HFFc6 (cell line): ENCODE measurements around the gene PLEKHA1. TPM values are rescaled to one million over a fixed set of nuclear protein-coding genes. Genes with fewer than 3 reads are reported as not detected.
A peak's percentile ranks its signal among the peaks of the same experiment; 100 is the strongest.

Source experiments
- DNase-seq: peaks from one replicate; pipeline ENCODE4 v3.0.0-alpha.2; 2018
- H3K27ac Mint-ChIP-seq: 2 replicates; pipeline ENCODE4 v1.8.0; 2020; ENCODE audit warnings: mild to moderate bottlenecking, mixed read lengths
- H3K27me3 Mint-ChIP-seq: 2 replicates; pipeline ENCODE4 v1.8.0; 2021; ENCODE audit warnings: mild to moderate bottlenecking, moderate library complexity, mixed read lengths; ENCODE audit not compliant: insufficient read depth
- H3K36me3 Mint-ChIP-seq: 2 replicates; pipeline ENCODE4 v1.8.0; 2021; ENCODE audit warnings: low read depth, mixed read lengths
- H3K4me1 Mint-ChIP-seq: 2 replicates; pipeline ENCODE4 v1.8.0; 2020; ENCODE audit warnings: low read depth, mixed read lengths
- H3K4me3 Mint-ChIP-seq: 2 replicates; pipeline ENCODE4 v1.8.0; 2020; ENCODE audit warnings: mild to moderate bottlenecking, moderate library complexity, mixed read lengths
- H3K9me3 Mint-ChIP-seq: 2 replicates; pipeline ENCODE4 v1.8.0; 2020; ENCODE audit warnings: mild to moderate bottlenecking, mixed read lengths
- total RNA-seq, 6 experiments: library from RNA; stranded (reverse); fragmentation: NEBNext Ultra II Directional; extraction: Animal tissue kit (Norgen Biotek cat#: 25700); gene quantifications; 2 replicates in 1 of 6; 3 replicates in 5 of 6; pipeline ENCODE4 v1.2.3, GENCODE V29; 2021
- TF ChIP-seq, protein P1 (sequence below): fragments of 200-600 bp; sonication (generic); IDR thresholded peaks from 2 replicates; pipeline ENCODE4 v1.5.0; 2021; ENCODE audit warnings: antibody characterized with exemption, mild to moderate bottlenecking

PLEKHA1 gene
- total RNA-seq, 6 experiments from 2014 or later = 17.7 to 26.2 (median 19.3) TPM

DNA sequence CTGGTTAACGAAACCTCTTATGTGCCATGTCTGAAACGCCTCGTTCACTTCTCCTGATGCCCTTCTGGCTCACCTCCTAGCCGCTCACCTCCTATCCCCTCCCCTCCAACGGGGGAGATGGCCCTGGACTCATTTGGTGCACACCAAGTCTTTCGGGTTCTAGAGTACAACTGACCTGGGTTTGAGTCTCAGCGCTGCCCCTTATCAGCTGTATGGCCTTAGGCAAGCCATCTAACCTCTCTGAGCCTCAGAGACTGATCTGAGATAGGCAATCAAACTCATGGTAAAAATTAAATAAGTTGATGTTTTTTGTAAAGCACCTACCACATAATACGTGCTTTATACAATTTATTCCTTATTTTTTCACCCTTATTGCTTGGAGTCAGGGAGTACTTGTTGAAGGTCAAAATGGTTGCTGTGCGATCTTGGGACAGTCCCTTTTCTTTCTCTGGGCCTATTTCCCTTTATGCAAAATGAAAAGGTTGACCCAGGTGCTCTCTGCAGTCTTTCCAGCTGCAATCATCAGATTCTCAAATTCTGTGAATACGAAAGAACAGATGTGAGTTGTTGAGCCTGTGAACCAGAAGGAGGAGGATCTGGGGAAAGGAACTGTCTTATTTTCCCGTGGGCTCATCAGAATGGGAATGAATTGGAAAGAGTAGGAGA lies 31.2 kb upstream of the PLEKHA1 start:
- no peak for DNase-seq
- TF ChIP-seq, protein P1, sequence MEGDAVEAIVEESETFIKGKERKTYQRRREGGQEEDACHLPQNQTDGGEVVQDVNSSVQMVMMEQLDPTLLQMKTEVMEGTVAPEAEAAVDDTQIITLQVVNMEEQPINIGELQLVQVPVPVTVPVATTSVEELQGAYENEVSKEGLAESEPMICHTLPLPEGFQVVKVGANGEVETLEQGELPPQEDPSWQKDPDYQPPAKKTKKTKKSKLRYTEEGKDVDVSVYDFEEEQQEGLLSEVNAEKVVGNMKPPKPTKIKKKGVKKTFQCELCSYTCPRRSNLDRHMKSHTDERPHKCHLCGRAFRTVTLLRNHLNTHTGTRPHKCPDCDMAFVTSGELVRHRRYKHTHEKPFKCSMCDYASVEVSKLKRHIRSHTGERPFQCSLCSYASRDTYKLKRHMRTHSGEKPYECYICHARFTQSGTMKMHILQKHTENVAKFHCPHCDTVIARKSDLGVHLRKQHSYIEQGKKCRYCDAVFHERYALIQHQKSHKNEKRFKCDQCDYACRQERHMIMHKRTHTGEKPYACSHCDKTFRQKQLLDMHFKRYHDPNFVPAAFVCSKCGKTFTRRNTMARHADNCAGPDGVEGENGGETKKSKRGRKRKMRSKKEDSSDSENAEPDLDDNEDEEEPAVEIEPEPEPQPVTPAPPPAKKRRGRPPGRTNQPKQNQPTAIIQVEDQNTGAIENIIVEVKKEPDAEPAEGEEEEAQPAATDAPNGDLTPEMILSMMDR = no peak
- no peaks in the 10 kb centered on the region for H3K9me3 Mint-ChIP-seq
- no peak overlapping the region for H3K27ac Mint-ChIP-seq
- no peak overlapping the region for H3K4me3 Mint-ChIP-seq
- peaks cover 9% of the 10 kb centered on the region for H3K4me1 Mint-ChIP-seq
- H3K36me3 Mint-ChIP-seq = no peaks in the 10 kb centered on the region
- H3K27me3 Mint-ChIP-seq = peaks cover 8% of the 10 kb centered on the region

DNA sequence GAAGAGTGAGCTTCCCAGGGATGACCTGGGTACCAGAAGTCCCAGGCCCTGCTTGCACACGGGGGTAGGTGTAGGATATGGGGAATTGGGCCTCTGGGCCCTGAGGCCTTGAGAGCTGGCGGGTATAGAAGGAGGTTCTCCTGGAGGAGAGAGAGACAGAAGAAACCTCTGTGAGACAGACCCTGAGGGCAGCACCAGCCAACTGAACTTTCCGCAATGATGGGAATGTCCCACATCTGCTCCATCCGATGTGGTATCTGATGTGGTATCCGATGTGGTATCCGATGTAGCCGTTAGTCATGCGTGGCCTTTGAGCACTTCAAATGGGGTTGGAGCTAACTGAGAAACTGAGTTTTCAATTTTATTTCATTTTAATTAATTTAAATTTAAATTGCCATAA lies 30.6 kb upstream of the PLEKHA1 start:
- no peaks in the 10 kb centered on the region for H3K9me3 Mint-ChIP-seq
- peaks cover 9% of the 10 kb centered on the region for H3K4me1 Mint-ChIP-seq
- H3K27ac Mint-ChIP-seq = no peak overlapping the region
- H3K36me3 Mint-ChIP-seq = no peaks in the 10 kb centered on the region
- no peak overlapping the region for H3K4me3 Mint-ChIP-seq
- peaks cover 4% of the 10 kb centered on the region for H3K27me3 Mint-ChIP-seq
- DNase-seq = no peak
- TF ChIP-seq, protein P1 = no peak

DNA sequence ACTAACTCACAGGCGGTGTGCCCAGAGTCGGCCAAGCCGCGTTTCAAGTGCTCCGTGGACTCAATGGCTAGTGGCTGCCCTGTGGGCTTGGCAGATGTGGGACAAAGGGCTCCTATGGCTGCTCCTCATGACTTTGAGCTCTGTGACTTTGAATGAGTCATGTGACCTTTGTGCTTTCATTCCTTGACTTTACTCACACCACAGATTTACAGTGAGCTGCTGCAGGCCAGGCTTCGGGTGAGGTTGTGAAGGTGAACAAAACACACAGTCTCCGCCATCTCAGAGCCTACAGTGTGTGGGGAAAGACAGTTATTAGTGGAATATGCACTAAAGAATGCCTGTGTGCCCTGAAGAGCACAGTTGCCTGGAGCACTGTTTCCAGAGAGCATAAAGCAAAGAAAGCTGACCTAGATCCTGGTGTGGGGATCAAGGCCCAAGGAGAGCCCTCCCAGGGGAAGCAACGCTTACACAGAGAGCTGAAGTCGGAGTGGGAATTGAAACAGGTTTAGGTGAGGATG lies 29.7 kb upstream of the PLEKHA1 start:
- DNase-seq = peak; percentile 39
- Mint-ChIP-seq H3K27me3 (peaks cover 8% of the 10 kb centered on the region), H3K36me3 (no peaks in the 10 kb centered on the region), H3K4me3 (no peak overlapping the region), H3K9me3 (no peaks in the 10 kb centered on the region), H3K27ac (peak overlapping the region; percentile 8; the same call in 1 of the 2 replicates), H3K4me1 (peaks cover 9% of the 10 kb centered on the region)
- TF ChIP-seq, protein P1 = no peak

DNA sequence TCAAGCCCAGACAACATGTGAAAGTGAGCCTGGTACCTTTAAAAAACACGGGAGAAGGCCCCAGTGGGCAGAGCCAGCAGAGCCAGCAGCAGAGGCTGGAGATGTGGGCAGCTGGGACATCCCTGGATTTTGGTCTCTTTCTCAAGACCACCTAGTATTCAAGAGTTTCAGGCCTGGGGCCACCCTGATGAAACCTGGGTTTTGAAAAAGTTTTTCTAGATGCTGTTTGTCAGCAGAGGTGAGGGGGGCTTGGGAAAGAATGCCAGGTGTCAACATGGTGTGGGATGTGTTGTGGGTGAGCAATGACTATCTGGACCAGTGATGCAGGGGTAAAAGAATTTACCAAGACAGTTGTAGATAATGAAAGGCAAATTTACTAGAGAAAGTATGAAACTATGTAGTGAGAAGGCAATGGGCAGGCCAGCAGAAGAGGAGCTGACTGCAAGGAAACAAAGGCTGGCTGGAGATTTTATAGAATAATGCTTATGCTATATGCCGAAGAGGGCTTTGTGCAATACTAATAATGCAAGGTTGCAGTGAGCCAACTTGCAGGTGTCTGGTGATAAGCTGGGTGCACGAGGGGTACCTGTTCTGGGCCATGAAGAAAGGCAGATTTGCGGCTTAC lies 28.1 kb upstream of the PLEKHA1 start:
- TF ChIP-seq, protein P1 = no peak
- Mint-ChIP-seq H3K9me3 (no peaks in the 10 kb centered on the region), H3K4me1 (peaks cover 9% of the 10 kb centered on the region), H3K36me3 (no peaks in the 10 kb centered on the region), H3K27ac (no peak overlapping the region), H3K4me3 (no peak overlapping the region), H3K27me3 (peaks cover 22% of the 10 kb centered on the region)
- no peak for DNase-seq

DNA sequence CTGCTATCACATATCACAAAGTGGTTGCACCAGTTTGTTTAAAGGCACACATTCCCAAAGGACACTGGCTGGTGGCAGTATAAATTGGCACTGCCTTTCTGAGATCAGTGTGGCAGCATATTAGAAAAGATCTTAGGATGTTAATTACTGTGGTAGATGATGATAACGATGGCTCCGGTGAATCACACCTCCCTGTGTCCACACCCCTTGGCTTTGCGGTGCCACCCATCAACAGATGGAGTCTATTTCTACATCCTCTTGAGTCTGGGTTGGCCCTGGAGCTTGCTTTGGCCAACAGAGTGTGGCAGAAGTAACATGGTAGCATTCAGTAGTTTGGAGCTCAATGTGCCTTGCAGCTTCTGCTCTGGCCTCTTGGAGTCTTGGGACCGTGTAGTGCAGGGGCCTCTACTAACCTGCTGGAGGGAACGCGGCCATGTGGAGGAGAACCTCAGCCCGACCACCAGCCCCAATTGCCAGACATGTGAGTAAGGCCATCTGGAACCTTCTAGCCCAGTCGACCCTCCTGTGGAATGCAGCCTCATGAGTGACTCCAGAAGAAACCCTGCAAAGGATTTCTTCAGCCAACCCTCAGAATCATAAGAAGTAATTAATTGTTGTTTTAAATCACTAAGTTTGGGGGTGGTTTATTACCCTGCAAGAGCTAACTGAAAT lies 27.2 kb upstream of the PLEKHA1 start:
- H3K9me3 Mint-ChIP-seq = no peaks in the 10 kb centered on the region
- TF ChIP-seq, protein P1 = no peak
- H3K36me3 Mint-ChIP-seq = no peaks in the 10 kb centered on the region
- no peak for DNase-seq
- no peak overlapping the region for H3K4me3 Mint-ChIP-seq
- H3K4me1 Mint-ChIP-seq = peaks cover 9% of the 10 kb centered on the region
- H3K27me3 Mint-ChIP-seq = peaks cover 30% of the 10 kb centered on the region
- no peak overlapping the region for H3K27ac Mint-ChIP-seq
